Measurements from ENCODE around the gene UQCR11.

The UQCR11 gene

GRCh38 chr19:1577929-1578618 lies 27.2 kb downstream of the UQCR11 start:
- no peak for DNase-seq (ENCODE audit: low spot score)
- POLR2A ChIA-PET (ENCODE audit: low non-redundant PET): no interaction called here
- CTCF ChIA-PET: no interaction called here
- no peak overlapping the region for H3K27ac ChIP-seq
- TF ChIP-seq CTCF (conservative IDR thresholded peaks at IDR 0.05; ENCODE audit: low read depth): no peak

DNA sequence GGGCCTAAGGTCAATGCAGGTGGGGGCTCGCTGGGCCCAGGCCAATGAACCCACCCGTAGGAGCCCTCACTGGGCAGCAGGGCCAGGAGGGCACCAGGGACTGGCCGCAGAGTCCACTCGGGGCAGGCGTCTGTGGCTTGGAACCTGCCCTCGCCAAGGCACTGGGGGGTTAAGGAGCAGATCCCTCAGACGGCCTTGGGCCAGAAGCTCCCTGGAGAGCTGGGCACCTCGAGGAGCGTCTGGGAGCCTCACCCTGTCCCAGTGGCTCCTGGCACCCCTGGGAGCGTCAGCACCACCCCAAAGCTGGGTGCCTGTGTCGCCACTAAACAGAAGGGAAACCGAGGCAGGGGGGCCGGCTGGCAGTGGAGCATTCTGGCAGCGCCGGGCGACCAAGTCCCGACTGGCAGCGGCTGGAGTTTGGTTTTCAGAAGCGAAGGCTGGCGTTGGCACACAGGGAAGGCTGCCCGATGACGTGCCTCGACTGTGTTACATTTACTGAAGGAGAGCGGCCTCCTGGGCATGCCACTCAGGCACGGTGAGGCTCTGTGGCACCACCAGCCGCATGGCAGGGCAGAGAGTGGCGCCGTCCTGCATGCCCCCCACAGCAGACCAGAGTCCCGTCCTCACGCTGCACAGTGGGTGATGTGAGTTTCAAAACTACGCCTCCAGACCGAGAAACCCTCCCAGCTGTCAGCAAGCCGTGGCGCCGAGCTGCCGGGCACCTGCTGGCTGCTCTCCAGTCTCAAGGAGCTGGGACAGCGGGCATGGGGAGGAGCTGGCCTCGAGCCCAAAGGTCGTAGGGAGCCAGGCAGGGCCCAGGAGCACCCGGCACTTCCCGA lies 28.0 kb downstream of the UQCR11 start:
- CTCF ChIA-PET: no interaction called here
- DNase-seq (ENCODE audit: low spot score): no peak

DNA sequence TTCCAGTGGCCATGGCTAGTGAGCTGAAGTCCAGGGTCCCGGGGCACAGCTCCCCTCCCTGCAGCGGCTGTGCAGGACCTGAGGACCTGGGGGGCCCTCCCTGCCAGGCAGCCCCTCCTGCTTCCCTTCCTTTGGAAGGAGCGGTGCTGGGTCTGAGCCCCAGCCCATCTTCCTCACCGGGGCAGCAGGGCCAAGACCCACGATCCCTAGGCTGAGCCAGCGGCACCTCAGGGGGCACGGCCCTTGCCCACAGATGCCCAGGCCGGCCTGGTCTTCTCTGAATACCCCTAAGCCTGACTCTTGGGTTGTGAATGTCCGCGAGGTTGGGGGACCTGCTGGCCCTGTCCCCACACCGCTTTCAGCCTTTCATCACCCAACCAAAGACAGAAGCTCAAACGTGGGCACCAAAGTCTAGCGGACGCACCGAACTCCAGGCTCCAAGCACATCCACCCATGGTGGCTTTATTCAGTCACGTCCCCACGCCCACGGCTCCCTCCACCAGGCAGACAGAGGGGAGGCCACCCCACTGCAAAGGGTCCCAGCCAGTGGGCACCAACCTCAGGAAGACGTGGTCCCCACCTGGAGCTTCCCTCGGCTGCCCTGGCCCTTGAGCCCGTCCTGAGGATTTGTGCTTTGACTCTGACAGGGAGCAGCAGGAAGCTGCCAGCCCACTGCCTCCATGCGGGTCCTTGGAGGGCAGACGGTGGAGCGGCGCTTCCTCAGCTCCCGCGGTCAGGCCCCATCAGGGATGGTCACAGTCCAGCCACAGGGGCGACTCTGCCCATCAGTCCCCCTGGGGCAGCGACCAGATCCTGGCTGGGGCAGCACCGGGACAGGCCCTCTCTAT lies 28.8 kb downstream of the UQCR11 start:
- peak overlapping the region; percentile 31 for H3K27ac ChIP-seq
- no peak for TF ChIP-seq CTCF (conservative IDR thresholded peaks at IDR 0.05; ENCODE audit: low read depth)
- POLR2A ChIA-PET (ENCODE audit: low non-redundant PET): interaction anchor here (0.6 kb wide), 1 partner anchor 18 kb away, joined by 3 read pairs; no protein-coding TSS in a partner anchor
- DNase-seq (ENCODE audit: low spot score): no peak
- CTCF ChIA-PET: interaction anchor here (0.7 to 1.6 kb wide), 2 partner anchors 13 to 30 kb away, joined by 3 to 4 read pairs; no protein-coding TSS in a partner anchor

More for the DNA sequence above, 28.0 kb downstream of the UQCR11 start:
- POLR2A ChIA-PET (ENCODE audit: low non-redundant PET): no interaction called here
- H3K27ac ChIP-seq: peak overlapping the region; percentile 31
- no peak for TF ChIP-seq CTCF (conservative IDR thresholded peaks at IDR 0.05; ENCODE audit: low read depth)

- ChIA-PET CTCF (interaction anchor here (0.7 to 1.6 kb wide), 2 partner anchors 14 to 29 kb away, joined by 3 to 4 read pairs; no protein-coding TSS in a partner anchor), POLR2A (ENCODE audit: low non-redundant PET) (no interaction called here)
- DNase-seq (ENCODE audit: low spot score): no peak
- peak overlapping the region; percentile 31 for H3K27ac ChIP-seq
- TF ChIP-seq CTCF (conservative IDR thresholded peaks at IDR 0.05; ENCODE audit: low read depth): no peak
Observed at GRCh38 chr19:1575323-1576241, 29.7 kb downstream of the UQCR11 start.

- ChIA-PET POLR2A (ENCODE audit: low non-redundant PET) (no interaction called here), CTCF (interaction anchor here (1.6 kb wide), 1 partner anchor 28 kb away, joined by 4 read pairs; no protein-coding TSS in a partner anchor)
- no peak overlapping the region for H3K27ac ChIP-seq
- no peak for DNase-seq (ENCODE audit: low spot score)
- no peak for TF ChIP-seq CTCF (conservative IDR thresholded peaks at IDR 0.05; ENCODE audit: low read depth)
Observed at GRCh38 chr19:1574354-1575136, 30.7 kb downstream of the UQCR11 start.
